ENCODE results near the gene SLC36A2.

Gene SLC36A2

GRCh38 chr5:151284392-151284967, 62.9 kb downstream of the SLC36A2 start:
- in situ Hi-C loops (cut with MboI; ENCODE audit: low sequenced_read_pairs): no loop called here

GRCh38 chr5:151283120-151283825, 64.1 kb downstream of the SLC36A2 start:
- in situ Hi-C loops (cut with MboI; ENCODE audit: low sequenced_read_pairs): no loop called here

GRCh38 chr5:151281001-151281639, 66.2 kb downstream of the SLC36A2 start:
- in situ Hi-C loops (cut with MboI; ENCODE audit: low sequenced_read_pairs): no loop called here

GRCh38 chr5:151280443-151280842, 66.9 kb downstream of the SLC36A2 start:
- in situ Hi-C loops (cut with MboI; ENCODE audit: low sequenced_read_pairs): no loop called here

- in situ Hi-C loops (cut with MboI; ENCODE audit: low sequenced_read_pairs): no loop called here
Observed at GRCh38 chr5:151278845-151279244, 68.5 kb downstream of the SLC36A2 start.

GRCh38 chr5:151275803-151276202, 71.6 kb downstream of the SLC36A2 start:
- in situ Hi-C loops (cut with MboI; ENCODE audit: low sequenced_read_pairs): no loop called here

- in situ Hi-C loops (cut with MboI; ENCODE audit: low sequenced_read_pairs): no loop called here
Observed at GRCh38 chr5:151274666-151275065, 72.7 kb downstream of the SLC36A2 start.

- in situ Hi-C loops (cut with MboI; ENCODE audit: low sequenced_read_pairs): no loop called here
Observed at GRCh38 chr5:151271336-151271735, 76.0 kb downstream of the SLC36A2 start.

- in situ Hi-C loops (cut with MboI; ENCODE audit: low sequenced_read_pairs): no loop called here
Observed at GRCh38 chr5:151270599-151270998, 76.8 kb downstream of the SLC36A2 start.

GRCh38 chr5:151267491-151268260, 79.7 kb downstream of the SLC36A2 start:
- in situ Hi-C loops (cut with MboI; ENCODE audit: low sequenced_read_pairs): no loop called here
